GM21367 (cell line): Measurements from ENCODE around the gene FCER1G.

Experiments used
- ATAC-seq: cut with Tn5 transposase; IDR thresholded peaks from one replicate; pipeline ENCODE4 v1.9.1; 2021; ENCODE audit not compliant: unreplicated experiment

Gene FCER1G

DNA sequence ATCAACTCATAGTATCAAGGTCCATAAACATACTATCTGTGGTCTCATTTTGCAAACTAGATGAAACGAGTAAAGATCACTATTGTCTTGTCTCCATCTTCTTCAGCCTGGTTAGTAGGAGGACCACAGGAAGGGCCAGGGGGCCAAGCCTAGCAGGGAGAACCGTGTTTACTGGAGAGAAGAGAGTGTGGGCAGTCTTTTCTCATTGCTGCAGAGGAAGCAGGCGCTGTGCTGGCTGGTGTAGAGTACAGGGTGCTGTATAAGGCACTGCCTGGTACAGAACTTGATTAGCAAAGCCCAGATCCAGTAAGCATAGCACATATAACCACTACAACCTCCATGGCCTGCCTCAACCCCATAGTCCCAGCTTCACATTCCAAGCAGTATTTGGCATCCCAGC is 27.8 kb upstream of the FCER1G start:
- no peak for ATAC-seq

GRCh38 chr1:161188381-161188780 is 26.7 kb upstream of the FCER1G start:
- ATAC-seq, result no peak

DNA sequence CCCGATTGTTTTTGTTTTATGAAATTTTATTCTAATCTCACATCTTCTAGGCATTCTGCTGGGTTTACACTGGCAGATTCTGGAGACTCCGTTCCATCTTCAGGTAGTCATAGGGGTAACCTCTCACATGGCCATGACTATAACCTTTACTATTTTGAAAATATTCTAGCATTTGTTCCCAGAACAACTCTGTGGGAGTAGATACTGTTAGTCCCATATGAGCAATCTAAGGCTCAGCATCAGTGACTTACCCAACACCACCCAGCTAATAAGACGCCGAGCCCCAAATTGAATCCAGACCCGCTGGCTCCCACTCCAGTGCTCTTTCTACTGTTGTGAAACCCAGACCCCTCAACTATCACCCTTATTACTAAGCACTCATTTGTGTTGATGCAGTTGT is 26.1 kb upstream of the FCER1G start:
- no peak for ATAC-seq

- no peak for ATAC-seq
Measured at GRCh38 chr1:161190962-161191521, 24.1 kb upstream of the FCER1G start.

DNA sequence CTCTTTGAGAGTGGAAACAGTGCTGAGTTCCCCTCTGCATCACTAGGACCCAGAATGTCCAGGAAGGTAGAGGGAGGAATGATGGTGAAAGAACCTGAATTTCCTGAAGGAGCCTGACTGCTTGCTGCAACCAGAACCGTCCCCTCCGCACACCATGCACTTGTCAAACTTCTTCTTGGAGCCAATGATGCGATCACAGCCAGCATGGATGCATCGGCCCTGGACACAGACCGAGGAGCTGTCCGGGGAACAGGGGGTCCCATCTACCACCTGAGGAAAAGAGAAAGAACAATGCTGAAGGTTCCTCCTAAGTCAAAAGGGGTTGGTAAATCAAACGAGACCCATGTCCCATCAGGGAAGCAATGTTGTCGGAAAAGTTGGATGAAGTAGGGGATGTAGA is 23.1 kb upstream of the FCER1G start:
- no peak for ATAC-seq

DNA sequence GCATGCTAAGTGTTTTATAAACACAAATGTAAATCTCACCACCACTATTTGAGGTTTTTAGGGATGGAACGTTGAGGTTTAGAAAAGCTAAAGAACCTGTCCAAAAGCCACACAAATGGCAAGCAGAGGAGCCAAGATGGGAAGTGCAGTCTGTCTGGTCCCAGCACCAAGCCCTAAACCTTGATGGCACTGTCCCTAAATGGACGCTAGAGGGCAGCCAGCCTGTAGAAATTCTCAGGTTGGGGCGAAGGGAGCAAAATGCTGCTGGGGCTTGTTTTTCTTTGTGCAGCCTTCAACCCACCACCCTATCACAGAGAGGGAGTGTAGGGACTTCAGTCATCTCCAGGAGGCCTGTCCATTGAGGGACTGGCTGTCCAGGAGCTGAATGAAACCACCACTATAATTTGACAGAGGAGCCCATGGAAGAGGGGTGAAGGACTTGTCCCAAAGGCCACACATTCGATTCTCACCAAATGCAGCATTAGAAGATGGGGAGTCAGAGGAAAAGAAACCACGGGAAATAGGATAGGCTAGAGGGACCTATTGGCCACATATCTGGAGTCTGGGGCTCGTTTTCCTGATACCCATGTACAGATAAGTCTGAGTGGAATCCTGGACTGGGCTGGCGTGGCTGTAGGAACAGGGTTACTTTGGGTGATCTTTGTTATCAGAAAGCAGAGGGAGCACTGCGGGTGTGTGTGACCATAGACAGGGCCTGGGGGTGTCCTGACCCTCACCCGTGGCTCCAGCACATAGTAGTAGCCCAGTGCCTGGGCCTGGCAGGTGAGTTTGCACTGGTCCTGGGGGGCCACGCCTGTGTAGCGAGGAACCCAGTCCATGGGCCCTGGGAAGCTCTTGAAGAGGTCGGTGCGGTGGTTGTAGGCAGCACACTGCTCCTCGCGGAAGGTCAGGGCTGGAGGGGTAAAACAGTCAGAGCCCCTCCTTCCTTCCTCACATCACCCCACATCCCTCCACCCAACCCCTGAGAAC is 22.3 kb upstream of the FCER1G start:
- no peak for ATAC-seq

DNA sequence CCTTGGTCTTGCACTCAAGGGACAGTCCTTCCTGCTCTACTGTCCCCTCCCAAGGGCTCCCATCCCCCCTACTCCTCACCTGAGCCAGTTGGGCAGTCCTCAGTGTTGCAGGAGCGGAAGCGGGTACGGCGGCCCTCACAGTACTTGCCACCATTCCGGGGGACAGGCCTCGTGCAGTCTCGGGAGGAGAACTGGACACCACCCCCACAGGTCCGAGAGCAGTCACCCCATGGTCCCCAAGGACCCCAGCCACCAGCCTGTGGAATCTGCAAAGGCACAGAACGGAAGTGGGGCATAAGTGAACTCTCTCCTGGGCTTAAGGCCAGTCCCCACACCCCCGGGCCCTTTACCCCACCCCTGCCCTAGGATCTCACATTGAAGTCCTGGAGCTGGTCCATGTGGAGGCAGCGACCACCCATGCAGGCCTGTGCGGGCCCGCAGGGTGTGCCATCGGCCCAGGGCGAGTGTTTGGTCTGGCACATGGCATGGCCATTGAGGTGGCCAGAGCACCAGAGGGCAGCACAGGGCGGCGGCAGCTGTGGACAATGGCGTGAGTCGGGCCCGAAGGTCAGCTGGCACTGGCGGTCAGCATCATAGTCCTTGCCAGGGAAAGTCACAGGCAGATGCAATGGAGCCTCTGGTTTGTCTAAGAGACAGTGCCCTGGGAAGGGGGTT is 21.4 kb upstream of the FCER1G start:
- no peak for ATAC-seq

DNA sequence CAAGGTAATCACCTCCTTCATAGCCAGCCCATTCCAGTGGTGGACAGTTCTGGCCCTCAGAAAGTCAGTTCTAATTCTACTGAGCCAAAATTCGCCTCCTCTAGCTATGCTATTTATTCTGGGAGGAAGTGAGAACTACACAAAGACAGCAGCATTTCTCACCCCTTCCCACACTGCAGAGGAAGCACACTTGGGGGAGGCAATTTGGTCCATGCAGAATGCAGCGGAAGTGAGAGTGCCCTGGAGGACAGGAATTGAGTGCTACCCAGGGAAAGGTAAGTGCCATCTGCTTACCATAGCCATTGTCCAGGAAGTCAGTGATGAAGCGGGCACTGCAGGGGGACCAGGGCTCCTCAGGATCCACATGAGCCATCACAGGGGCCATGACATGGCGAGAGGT is 19.9 kb upstream of the FCER1G start:
- ATAC-seq, result peak; percentile 61

DNA sequence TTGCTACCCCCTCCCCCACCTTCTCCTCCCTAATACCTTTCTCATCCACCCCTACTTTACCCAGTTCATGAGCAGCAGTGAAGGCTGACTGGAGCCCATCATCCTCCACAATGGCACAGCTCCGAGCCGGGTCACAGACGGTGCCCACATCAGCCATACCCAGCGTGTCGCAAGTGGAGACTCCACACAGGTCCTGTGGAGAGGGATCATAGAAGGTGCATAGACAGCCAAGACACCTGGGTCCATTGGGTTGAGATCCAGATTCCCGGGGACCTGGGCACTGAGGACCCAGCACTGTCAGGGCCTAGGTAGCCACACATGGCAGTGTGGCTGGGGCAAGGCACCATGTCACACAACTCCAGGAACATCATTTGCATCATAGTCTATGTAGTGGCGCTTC is 19.0 kb upstream of the FCER1G start:
- no peak for ATAC-seq

- ATAC-seq, result no peak
Measured at GRCh38 chr1:161196521-161197451, 18.3 kb upstream of the FCER1G start.

DNA sequence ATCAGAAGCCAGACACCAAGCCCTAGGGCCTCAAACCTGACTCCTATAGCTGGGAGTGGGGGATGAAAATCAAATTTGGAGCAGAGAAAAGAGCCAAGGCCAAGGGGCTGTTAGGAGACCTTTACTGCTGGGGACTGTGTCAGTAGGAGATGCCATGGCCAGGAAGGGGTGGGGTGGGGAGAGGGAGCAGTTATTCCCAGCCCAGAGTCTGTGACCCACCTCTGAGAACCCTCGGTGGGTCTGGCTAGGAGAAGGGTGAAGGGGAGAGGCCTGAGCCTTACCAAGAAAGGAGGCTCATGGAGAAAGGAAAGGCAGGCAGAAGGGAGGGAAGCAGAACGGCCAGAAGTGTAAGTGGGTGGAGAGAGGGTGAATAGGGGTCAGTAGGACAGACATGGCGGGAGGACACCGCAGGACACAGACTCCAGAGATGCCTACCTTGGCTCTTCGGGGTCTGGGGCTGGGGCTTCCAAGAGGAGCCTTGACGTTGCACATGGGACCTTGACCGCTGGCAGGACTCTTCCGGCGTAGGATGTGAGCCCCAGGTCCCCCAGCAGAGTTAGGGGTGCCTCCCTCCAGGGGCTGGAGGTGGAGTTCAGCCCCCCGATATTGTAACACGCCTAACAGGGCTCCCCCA is 17.4 kb upstream of the FCER1G start:
- ATAC-seq, result no peak

DNA sequence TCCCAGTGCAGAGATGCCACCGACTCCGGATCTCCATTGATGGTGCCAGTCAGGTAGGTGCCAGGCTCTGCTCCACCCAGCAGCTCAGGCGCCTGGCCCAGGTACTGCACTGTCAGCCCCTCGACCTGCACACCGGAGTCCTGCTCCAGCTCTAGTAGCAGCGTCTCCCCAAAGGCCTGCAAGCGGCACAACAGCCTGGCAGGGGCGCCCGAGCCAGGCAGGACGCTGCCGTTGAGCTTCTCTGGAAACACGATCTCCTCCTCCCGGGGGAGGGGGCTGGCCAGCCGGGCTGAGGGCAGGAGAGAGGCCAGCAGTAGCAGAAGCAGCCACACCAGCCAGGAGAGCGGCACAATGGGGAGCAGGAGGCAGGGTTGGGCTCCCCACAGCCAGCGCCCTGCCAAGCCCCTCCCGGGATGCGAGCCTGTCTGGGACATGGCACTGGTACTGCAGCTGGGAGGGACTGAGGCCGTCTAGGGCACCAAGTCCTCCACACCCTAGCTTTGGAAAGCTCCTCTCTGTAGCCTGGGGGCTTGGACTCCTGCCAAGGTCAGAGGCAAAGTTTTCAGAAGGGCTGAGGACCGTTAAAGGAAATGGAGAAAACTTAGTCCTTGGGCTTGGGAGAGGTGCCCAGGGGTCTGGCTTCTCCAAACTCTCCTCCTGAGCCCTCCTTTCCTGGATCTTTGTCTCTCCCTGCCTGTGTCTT is 16.8 kb upstream of the FCER1G start:
- ATAC-seq, result no peak

- no peak for ATAC-seq
Measured at GRCh38 chr1:161198897-161199431, 16.1 kb upstream of the FCER1G start, which contains the start of gene ADAMTS4. Gene ADAMTS4, minus strand, starts transcription at chr1:161199054. Its CDS starts 427 bp downstream, at chr1:161198627.

DNA sequence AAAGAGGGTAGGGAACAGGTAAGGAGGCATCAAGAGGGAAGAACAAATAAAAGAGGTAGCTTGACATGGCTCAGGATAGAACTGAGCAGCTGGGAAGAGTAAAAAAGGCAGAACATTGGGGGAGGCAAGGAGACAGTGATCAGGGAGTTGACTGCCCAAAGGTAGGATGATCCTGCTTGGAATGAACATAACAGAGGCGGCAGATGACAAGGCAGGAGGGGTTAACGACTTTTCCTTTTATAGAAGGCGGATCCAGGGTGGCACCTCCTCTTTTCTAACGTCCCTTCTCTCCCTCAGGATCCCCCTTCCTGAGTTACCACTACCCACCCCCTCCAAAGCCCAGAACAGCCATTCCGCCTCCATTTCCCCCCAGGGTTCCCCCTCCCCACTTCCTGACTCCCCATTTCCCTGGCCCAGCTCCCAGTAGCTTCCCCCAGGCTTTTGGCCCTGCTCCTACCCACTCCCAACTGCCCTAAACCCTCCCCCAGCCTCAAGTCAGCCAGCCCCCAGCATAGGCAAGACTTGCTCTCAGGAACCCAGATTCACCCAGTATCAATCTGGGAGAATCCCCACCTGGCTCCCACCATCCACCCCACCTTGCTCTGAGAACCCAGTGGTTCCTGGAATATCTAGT is 15.5 kb upstream of the FCER1G start:
- no peak for ATAC-seq

DNA sequence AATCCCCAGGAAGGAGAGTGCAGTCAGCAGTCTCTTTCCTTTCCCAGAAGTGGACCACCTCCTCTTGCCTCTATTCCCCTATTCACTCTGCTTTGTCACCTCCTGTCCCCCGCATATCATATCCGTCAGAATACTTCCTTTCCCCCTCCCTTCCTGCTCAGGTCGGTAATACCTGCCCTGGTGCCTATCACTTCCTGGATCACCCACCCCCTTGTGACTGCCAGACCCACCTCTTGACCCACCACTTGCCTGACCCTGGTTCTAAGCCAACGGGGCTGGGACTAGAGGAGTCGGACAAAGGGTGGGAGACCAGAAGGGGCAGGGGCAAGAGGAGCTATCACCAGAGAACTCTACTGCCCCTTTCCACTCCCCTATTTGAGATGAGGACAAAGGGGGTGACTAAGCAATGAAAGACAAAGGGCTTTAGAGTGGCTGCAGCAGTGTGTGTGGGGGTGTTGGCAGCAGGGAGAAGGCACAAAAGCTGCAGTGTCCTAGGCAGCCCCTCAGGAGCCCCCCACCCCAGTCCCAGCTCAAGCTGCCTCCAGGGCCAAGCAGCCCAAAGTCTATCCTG is 14.6 kb upstream of the FCER1G start:
- no peak for ATAC-seq

- ATAC-seq, result no peak
Measured at GRCh38 chr1:161200992-161201835, 13.9 kb upstream of the FCER1G start.

GRCh38 chr1:161201836-161202712 is 13.0 kb upstream of the FCER1G start, which contains the start of gene NDUFS2:
Gene NDUFS2, plus strand, starts transcription at chr1:161202367. Its CDS starts 19 bp downstream, at chr1:161202386.
- peak; percentile 94 for ATAC-seq
